ENCODE results near the gene GALNT9.

GALNT9 gene

DNA sequence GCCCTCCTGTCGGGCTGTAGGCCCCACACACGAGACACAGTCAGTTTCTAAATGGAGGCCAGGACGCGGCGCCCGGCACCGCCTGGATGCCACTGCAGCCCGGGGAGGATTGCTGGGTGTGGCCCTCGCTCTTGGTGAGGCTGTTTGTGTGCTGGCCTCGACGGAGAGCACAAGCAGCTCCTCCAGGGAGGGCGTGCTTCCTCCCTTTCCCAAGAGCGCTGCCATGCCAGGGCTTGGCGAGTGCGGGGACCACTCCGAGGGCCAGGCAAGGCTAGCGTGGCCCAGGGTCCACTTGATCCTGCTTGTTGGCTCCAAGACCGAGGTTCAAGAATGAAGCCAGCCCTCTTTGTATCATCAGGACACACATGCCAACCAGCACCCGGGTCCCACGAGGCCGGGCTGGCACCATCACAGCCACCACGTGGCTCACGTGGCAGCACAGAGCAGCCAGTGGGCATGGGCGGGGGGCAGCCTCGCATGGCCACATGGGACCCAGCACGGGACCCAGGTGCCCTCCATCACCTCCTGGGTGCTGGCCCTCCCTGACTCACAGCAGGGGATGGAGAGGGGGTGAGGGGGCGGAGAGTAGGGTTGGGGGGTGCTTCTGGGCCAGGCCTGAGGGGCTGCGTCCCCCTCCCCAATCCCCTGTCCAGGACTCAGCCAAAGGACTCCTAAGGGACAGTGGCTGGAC, 113.9 kb downstream of the GALNT9 start:
- Histone ChIP-seq H2BK12ac (ENCODE audit: low read length in 2 of 2) (no peak overlapping the region), H3K4me2 (ENCODE audit: low read length, poor library complexity, severe bottlenecking) (no peak overlapping the region), H3K27ac (ENCODE audit: low read length, poor library complexity, severe bottlenecking) (no peak overlapping the region), H2BK5ac (ENCODE audit: low read depth, low read length, poor library complexity, severe bottlenecking) (no peak overlapping the region), H3K36me3 (ENCODE audit: control insufficient read depth in 1 of 2, insufficient read depth in 2 of 2, low read depth in 1 of 2, low read length in 2 of 2) (no peaks in the 10 kb centered on the region), H2BK15ac (ENCODE audit: low read depth, poor library complexity, severe bottlenecking) (no peak overlapping the region), H3K23ac (ENCODE audit: low read length in 2 of 2) (no peak overlapping the region), H3K9me3 (ENCODE audit: control insufficient read depth, low read length) (peaks cover 3% of the 10 kb centered on the region), H3K79me1 (replicated peaks; ENCODE audit: low read length, poor library complexity, severe bottlenecking) (no peaks in the 10 kb centered on the region), H3K18ac (ENCODE audit: low read depth in 1 of 2, low read length in 2 of 2) (no peak overlapping the region), H4K91ac (ENCODE audit: low read length) (no peak overlapping the region), H3K4me3 (ENCODE audit: insufficient read depth in 1 of 2, low read depth in 1 of 2, low read length in 2 of 2) (no peak overlapping the region), H3K14ac (ENCODE audit: low read length in 2 of 2) (no peak overlapping the region), H2AK5ac (ENCODE audit: low read length, severe bottlenecking) (no peak overlapping the region), H3K27me3 (ENCODE audit: control insufficient read depth in 1 of 2, insufficient read depth in 1 of 2, low read length in 2 of 2) (peaks cover 0 to 51% of the 10 kb centered on the region in 2 experiments), H4K8ac (ENCODE audit: low read length) (no peak overlapping the region), H3K4me1 (ENCODE audit: control insufficient read depth, insufficient read depth, low read depth, low read length) (no peaks in the 10 kb centered on the region), H3K9ac (ENCODE audit: low read length) (no peak overlapping the region), H3K4ac (ENCODE audit: low read depth in 1 of 2, low read length in 2 of 2) (no peak overlapping the region), H2AFZ (ENCODE audit: low read depth, low read length) (no peak overlapping the region), H2BK120ac (ENCODE audit: low read depth, low read length) (no peak overlapping the region)
- 79% methylated on average over 26 of the region's 28 CpGs for WGBS
- no peak for DNase-seq

DNA sequence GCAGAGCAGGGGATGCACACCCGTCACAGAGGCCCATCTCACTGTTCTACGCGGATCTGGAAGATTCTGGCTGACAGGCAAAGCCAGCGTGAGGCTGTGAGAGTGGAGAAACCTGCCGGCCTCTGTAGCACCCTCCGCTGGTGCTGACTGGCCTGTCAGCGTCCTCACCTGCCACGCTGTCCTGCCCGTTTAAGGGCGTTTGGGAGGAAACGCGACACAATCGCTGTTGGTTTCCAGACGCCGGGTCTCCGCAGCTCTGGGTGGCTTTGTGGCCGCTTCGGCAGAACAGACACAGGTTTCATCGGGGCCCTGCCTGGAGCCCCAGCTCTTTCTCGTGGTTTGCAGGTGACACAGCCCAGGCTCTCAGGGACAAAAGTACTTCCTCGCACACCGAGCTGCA, 114.5 kb downstream of the GALNT9 start:
- H3K27ac ChIP-seq (ENCODE audit: low read length, poor library complexity, severe bottlenecking): no peak overlapping the region
- H3K4me2 ChIP-seq (ENCODE audit: low read length, poor library complexity, severe bottlenecking): no peak overlapping the region
- H3K18ac ChIP-seq (ENCODE audit: low read depth in 1 of 2, low read length in 2 of 2): no peak overlapping the region
- peaks cover 0 to 45% of the 10 kb centered on the region in 2 experiments for H3K27me3 ChIP-seq (ENCODE audit: control insufficient read depth in 1 of 2, insufficient read depth in 1 of 2, low read length in 2 of 2)
- H2BK120ac ChIP-seq (ENCODE audit: low read depth, low read length): no peak overlapping the region
- H4K8ac ChIP-seq (ENCODE audit: low read length): no peak overlapping the region
- 87% methylated on average over 22 of the region's 22 CpGs for WGBS
- H3K9me3 ChIP-seq (ENCODE audit: control insufficient read depth, low read length): no peaks in the 10 kb centered on the region
- no peak overlapping the region for H3K23ac ChIP-seq (ENCODE audit: low read length in 2 of 2)
- no peak overlapping the region for H3K14ac ChIP-seq (ENCODE audit: low read length in 2 of 2)
- H3K36me3 ChIP-seq (ENCODE audit: control insufficient read depth in 1 of 2, insufficient read depth in 2 of 2, low read depth in 1 of 2, low read length in 2 of 2): no peaks in the 10 kb centered on the region
- H4K91ac ChIP-seq (ENCODE audit: low read length): no peak overlapping the region
- no peak overlapping the region for H3K9ac ChIP-seq (ENCODE audit: low read length)
- no peak overlapping the region for H3K4ac ChIP-seq (ENCODE audit: low read depth in 1 of 2, low read length in 2 of 2)
- H3K4me1 ChIP-seq (ENCODE audit: control insufficient read depth, insufficient read depth, low read depth, low read length): no peaks in the 10 kb centered on the region
- H2AFZ ChIP-seq (ENCODE audit: low read depth, low read length): no peak overlapping the region
- no peak for DNase-seq
- H2BK5ac ChIP-seq (ENCODE audit: low read depth, low read length, poor library complexity, severe bottlenecking): no peak overlapping the region
- H2BK12ac ChIP-seq (ENCODE audit: low read length in 2 of 2): no peak overlapping the region
- H3K79me1 ChIP-seq (replicated peaks; ENCODE audit: low read length, poor library complexity, severe bottlenecking): no peaks in the 10 kb centered on the region
- H2AK5ac ChIP-seq (ENCODE audit: low read length, severe bottlenecking): no peak overlapping the region
- H3K4me3 ChIP-seq (ENCODE audit: insufficient read depth in 1 of 2, low read depth in 1 of 2, low read length in 2 of 2): no peak overlapping the region
- H2BK15ac ChIP-seq (ENCODE audit: low read depth, poor library complexity, severe bottlenecking): no peak overlapping the region

DNA sequence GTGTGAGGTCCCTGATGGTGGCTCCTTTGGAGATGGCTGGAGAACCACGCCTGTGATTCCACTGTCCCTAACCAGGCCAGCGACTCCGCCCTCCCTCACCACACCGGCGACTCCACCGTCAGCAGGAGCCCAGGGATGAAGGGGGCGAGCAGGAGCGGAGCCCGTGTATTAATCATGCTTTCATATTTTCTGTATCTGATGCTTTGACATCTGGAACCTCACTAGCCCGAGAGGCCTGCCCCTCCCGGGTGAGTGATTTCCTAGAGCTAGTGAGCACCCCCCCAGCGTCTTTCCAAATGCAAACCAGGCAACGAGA, 115.3 kb downstream of the GALNT9 start:
- WGBS: 77% methylated on average over 13 of the region's 13 CpGs

DNA sequence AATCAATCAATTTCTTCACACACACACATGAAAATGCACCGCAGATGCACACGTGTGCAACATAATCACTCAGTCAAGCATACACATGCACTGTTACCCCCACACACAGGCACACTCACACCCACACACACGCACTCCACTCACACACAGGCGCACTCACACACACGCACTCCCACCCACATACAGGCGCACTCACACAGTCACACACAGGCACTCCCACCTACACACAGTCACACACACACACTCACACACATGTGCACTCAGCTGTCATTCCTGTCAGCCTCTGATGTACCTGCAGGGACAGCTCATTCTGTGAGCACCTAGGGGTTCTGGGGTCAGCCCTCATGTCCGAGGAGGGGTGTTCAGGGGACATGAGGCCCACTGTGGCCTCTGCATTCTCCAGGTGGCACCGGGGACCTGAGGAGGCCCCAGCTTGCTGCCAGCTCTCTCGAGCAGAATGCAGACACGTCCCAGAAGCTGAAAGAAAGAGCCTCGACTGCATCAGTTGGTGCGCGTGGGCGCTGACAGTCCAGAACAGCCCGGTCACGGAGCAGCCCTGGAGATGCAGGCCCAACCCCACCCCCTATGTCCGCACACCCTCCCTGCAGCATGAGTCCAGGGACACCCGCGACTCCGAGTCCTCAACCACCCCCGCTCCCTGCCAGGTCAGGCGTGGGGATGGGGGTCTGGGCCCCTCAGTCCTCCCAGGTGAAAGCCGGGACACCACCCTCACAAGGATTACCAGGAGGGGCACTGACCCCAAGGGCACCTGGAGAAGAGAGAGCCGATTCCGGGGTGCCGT, 115.8 kb downstream of the GALNT9 start:
- no peak overlapping the region for H3K27ac ChIP-seq (ENCODE audit: low read length, poor library complexity, severe bottlenecking)
- peak overlapping the region; percentile 68 for H4K91ac ChIP-seq (ENCODE audit: low read length)
- no peaks in the 10 kb centered on the region for H3K4me1 ChIP-seq (ENCODE audit: control insufficient read depth, insufficient read depth, low read depth, low read length)
- peaks cover 0 to 39% of the 10 kb centered on the region in 2 experiments for H3K27me3 ChIP-seq (ENCODE audit: control insufficient read depth in 1 of 2, insufficient read depth in 1 of 2, low read length in 2 of 2)
- H2BK5ac ChIP-seq (ENCODE audit: low read depth, low read length, poor library complexity, severe bottlenecking): no peak overlapping the region
- H3K4me3 ChIP-seq (ENCODE audit: insufficient read depth in 1 of 2, low read depth in 1 of 2, low read length in 2 of 2): no peak overlapping the region
- H4K8ac ChIP-seq (ENCODE audit: low read length): no peak overlapping the region
- H3K4ac ChIP-seq (ENCODE audit: low read depth in 1 of 2, low read length in 2 of 2): no peak overlapping the region
- no peak overlapping the region for H2BK15ac ChIP-seq (ENCODE audit: low read depth, poor library complexity, severe bottlenecking)
- H3K4me2 ChIP-seq (ENCODE audit: low read length, poor library complexity, severe bottlenecking): no peak overlapping the region
- H3K79me1 ChIP-seq (replicated peaks; ENCODE audit: low read length, poor library complexity, severe bottlenecking): no peaks in the 10 kb centered on the region
- H2AK5ac ChIP-seq (ENCODE audit: low read length, severe bottlenecking): no peak overlapping the region
- no peak for DNase-seq
- H3K9ac ChIP-seq (ENCODE audit: low read length): no peak overlapping the region
- H3K9me3 ChIP-seq (ENCODE audit: control insufficient read depth, low read length): peaks cover under 1% of the 10 kb centered on the region
- H3K18ac ChIP-seq (ENCODE audit: low read depth in 1 of 2, low read length in 2 of 2): no peak overlapping the region
- no peak overlapping the region for H2BK12ac ChIP-seq (ENCODE audit: low read length in 2 of 2)
- H3K14ac ChIP-seq (ENCODE audit: low read length in 2 of 2): no peak overlapping the region
- no peak overlapping the region for H3K23ac ChIP-seq (ENCODE audit: low read length in 2 of 2)
- 85% methylated on average over 26 of the region's 26 CpGs for WGBS
- no peak overlapping the region for H2AFZ ChIP-seq (ENCODE audit: low read depth, low read length)
- no peaks in the 10 kb centered on the region for H3K36me3 ChIP-seq (ENCODE audit: control insufficient read depth in 1 of 2, insufficient read depth in 2 of 2, low read depth in 1 of 2, low read length in 2 of 2)
- H2BK120ac ChIP-seq (ENCODE audit: low read depth, low read length): no peak overlapping the region

More for the DNA sequence above, 115.3 kb downstream of the GALNT9 start:
- no peak for DNase-seq
- H3K4me1 ChIP-seq (ENCODE audit: control insufficient read depth, insufficient read depth, low read depth, low read length): no peaks in the 10 kb centered on the region
- H3K14ac ChIP-seq (ENCODE audit: low read length in 2 of 2): no peak overlapping the region
- no peak overlapping the region for H3K4me2 ChIP-seq (ENCODE audit: low read length, poor library complexity, severe bottlenecking)
- no peak overlapping the region for H2BK12ac ChIP-seq (ENCODE audit: low read length in 2 of 2)
- H3K79me1 ChIP-seq (replicated peaks; ENCODE audit: low read length, poor library complexity, severe bottlenecking): no peaks in the 10 kb centered on the region
- H4K91ac ChIP-seq (ENCODE audit: low read length): no peak overlapping the region
- no peak overlapping the region for H2AFZ ChIP-seq (ENCODE audit: low read depth, low read length)
- H3K18ac ChIP-seq (ENCODE audit: low read depth in 1 of 2, low read length in 2 of 2): no peak overlapping the region
- no peak overlapping the region for H3K4ac ChIP-seq (ENCODE audit: low read depth in 1 of 2, low read length in 2 of 2)
- H3K27ac ChIP-seq (ENCODE audit: low read length, poor library complexity, severe bottlenecking): no peak overlapping the region
- no peaks in the 10 kb centered on the region for H3K36me3 ChIP-seq (ENCODE audit: control insufficient read depth in 1 of 2, insufficient read depth in 2 of 2, low read depth in 1 of 2, low read length in 2 of 2)
- H2AK5ac ChIP-seq (ENCODE audit: low read length, severe bottlenecking): no peak overlapping the region
- no peak overlapping the region for H2BK15ac ChIP-seq (ENCODE audit: low read depth, poor library complexity, severe bottlenecking)
- no peak overlapping the region for H3K9ac ChIP-seq (ENCODE audit: low read length)
- no peak overlapping the region for H3K23ac ChIP-seq (ENCODE audit: low read length in 2 of 2)
- H4K8ac ChIP-seq (ENCODE audit: low read length): no peak overlapping the region
- H3K27me3 ChIP-seq (ENCODE audit: control insufficient read depth in 1 of 2, insufficient read depth in 1 of 2, low read length in 2 of 2): peaks cover 0 to 42% of the 10 kb centered on the region in 2 experiments
- no peak overlapping the region for H3K4me3 ChIP-seq (ENCODE audit: insufficient read depth in 1 of 2, low read depth in 1 of 2, low read length in 2 of 2)
- H2BK5ac ChIP-seq (ENCODE audit: low read depth, low read length, poor library complexity, severe bottlenecking): no peak overlapping the region
- H3K9me3 ChIP-seq (ENCODE audit: control insufficient read depth, low read length): no peaks in the 10 kb centered on the region
- H2BK120ac ChIP-seq (ENCODE audit: low read depth, low read length): no peak overlapping the region
